H1 (cell line): ENCODE measurements around the gene NDST4. TPM values are rescaled to one million over a fixed set of nuclear protein-coding genes. Genes with fewer than 3 reads are reported as not detected.

Source experiments
- SP1 ChIP-seq: IDR thresholded peaks from 2 replicates; pipeline ENCODE4 v1.6.1; 2011; ENCODE audit warnings: low read depth, low read length
- SP2 ChIP-seq: IDR thresholded peaks from 2 replicates; pipeline ENCODE4 v1.6.1; 2012; ENCODE audit warnings: mild to moderate bottlenecking, low read length, inconsistent platforms
- polyA plus RNA-seq, 7 experiments: library from polyadenylated mRNA; depleted of rRNA in 3 of 7; stranded (reverse) in 5 of 7; unstranded in 2 of 7; fragments of >200 nt in 5 of 7; fragments of 200-250 nt in 2 of 7; gene quantifications; 1 replicate in 5 of 7; 2 replicates in 1 of 7; 4 replicates in 1 of 7; pipeline versions ENCODE4 v1.2.1 to v1.2.3, GENCODE V29; 2011 to 2013; ENCODE audit warnings: missing spikeins in 2 of 7, mixed read lengths in 2 of 7
- total RNA-seq: library from RNA; stranded (reverse); fragmentation: NEBNext Ultra II Directional; extraction: Animal tissue kit (Norgen Biotek cat#: 25700); gene quantifications from 2 replicates; pipeline ENCODE4 v1.2.1, GENCODE V29; 2021
- TF ChIP-seq, protein P1 (sequence below): fragments of 300-600 bp; sonication (generic); IDR thresholded peaks from 2 replicates; pipeline ENCODE4 v1.7.1; 2012; ENCODE audit warnings: low read length, moderate library complexity, mild to moderate bottlenecking, inconsistent platforms; ENCODE audit not compliant: insufficient replicate concordance
- TF ChIP-seq, protein P2 (sequence below): IDR thresholded peaks from 2 replicates; pipeline ENCODE4 v1.6.1; 2012; ENCODE audit warnings: inconsistent platforms

Gene NDST4
- total and polyA plus RNA-seq, 2 of the 8 experiments (the other 6 are each of a cell fraction or from before 2014, with no cell fraction given): 0.02 TPM; not detected in 1

DNA sequence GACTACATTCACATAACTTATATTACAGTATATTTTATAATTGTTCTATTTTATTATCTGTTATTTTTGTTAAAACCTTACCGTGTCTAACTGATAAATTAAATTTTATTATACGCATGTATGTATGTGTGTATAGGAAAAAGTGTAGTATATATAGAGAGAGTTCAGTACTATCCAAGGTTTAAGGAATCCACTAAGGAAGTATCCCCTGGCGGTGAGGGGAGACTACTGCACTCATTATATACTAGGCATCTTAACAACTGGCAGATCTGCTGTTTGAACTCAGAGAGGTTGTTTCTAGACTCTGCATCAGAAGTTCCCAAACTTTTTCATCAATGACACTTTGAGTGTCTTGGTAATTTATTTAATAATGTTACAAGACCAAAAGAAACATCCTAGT, 70.9 kb downstream of the NDST4 start (continued):
- TF ChIP-seq, protein P1, sequence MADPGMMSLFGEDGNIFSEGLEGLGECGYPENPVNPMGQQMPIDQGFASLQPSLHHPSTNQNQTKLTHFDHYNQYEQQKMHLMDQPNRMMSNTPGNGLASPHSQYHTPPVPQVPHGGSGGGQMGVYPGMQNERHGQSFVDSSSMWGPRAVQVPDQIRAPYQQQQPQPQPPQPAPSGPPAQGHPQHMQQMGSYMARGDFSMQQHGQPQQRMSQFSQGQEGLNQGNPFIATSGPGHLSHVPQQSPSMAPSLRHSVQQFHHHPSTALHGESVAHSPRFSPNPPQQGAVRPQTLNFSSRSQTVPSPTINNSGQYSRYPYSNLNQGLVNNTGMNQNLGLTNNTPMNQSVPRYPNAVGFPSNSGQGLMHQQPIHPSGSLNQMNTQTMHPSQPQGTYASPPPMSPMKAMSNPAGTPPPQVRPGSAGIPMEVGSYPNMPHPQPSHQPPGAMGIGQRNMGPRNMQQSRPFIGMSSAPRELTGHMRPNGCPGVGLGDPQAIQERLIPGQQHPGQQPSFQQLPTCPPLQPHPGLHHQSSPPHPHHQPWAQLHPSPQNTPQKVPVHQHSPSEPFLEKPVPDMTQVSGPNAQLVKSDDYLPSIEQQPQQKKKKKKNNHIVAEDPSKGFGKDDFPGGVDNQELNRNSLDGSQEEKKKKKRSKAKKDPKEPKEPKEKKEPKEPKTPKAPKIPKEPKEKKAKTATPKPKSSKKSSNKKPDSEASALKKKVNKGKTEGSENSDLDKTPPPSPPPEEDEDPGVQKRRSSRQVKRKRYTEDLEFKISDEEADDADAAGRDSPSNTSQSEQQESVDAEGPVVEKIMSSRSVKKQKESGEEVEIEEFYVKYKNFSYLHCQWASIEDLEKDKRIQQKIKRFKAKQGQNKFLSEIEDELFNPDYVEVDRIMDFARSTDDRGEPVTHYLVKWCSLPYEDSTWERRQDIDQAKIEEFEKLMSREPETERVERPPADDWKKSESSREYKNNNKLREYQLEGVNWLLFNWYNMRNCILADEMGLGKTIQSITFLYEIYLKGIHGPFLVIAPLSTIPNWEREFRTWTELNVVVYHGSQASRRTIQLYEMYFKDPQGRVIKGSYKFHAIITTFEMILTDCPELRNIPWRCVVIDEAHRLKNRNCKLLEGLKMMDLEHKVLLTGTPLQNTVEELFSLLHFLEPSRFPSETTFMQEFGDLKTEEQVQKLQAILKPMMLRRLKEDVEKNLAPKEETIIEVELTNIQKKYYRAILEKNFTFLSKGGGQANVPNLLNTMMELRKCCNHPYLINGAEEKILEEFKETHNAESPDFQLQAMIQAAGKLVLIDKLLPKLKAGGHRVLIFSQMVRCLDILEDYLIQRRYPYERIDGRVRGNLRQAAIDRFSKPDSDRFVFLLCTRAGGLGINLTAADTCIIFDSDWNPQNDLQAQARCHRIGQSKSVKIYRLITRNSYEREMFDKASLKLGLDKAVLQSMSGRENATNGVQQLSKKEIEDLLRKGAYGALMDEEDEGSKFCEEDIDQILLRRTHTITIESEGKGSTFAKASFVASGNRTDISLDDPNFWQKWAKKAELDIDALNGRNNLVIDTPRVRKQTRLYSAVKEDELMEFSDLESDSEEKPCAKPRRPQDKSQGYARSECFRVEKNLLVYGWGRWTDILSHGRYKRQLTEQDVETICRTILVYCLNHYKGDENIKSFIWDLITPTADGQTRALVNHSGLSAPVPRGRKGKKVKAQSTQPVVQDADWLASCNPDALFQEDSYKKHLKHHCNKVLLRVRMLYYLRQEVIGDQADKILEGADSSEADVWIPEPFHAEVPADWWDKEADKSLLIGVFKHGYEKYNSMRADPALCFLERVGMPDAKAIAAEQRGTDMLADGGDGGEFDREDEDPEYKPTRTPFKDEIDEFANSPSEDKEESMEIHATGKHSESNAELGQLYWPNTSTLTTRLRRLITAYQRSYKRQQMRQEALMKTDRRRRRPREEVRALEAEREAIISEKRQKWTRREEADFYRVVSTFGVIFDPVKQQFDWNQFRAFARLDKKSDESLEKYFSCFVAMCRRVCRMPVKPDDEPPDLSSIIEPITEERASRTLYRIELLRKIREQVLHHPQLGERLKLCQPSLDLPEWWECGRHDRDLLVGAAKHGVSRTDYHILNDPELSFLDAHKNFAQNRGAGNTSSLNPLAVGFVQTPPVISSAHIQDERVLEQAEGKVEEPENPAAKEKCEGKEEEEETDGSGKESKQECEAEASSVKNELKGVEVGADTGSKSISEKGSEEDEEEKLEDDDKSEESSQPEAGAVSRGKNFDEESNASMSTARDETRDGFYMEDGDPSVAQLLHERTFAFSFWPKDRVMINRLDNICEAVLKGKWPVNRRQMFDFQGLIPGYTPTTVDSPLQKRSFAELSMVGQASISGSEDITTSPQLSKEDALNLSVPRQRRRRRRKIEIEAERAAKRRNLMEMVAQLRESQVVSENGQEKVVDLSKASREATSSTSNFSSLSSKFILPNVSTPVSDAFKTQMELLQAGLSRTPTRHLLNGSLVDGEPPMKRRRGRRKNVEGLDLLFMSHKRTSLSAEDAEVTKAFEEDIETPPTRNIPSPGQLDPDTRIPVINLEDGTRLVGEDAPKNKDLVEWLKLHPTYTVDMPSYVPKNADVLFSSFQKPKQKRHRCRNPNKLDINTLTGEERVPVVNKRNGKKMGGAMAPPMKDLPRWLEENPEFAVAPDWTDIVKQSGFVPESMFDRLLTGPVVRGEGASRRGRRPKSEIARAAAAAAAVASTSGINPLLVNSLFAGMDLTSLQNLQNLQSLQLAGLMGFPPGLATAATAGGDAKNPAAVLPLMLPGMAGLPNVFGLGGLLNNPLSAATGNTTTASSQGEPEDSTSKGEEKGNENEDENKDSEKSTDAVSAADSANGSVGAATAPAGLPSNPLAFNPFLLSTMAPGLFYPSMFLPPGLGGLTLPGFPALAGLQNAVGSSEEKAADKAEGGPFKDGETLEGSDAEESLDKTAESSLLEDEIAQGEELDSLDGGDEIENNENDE: no peak
- TF ChIP-seq SP1 (no peak), SP2 (no peak)
- TF ChIP-seq, protein P2, sequence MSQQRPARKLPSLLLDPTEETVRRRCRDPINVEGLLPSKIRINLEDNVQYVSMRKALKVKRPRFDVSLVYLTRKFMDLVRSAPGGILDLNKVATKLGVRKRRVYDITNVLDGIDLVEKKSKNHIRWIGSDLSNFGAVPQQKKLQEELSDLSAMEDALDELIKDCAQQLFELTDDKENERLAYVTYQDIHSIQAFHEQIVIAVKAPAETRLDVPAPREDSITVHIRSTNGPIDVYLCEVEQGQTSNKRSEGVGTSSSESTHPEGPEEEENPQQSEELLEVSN: no peak
